Endothelial cell of umbilical vein (primary cell): ENCODE data around the gene SDK2. TPM values are rescaled to one million over a fixed set of nuclear protein-coding genes. Genes with fewer than 3 reads are reported as not detected.

Experiments used
- BruUV-seq: library from RNA; stranded (reverse); fragments of 400-500 nt; replicated peaks from 2 replicates; lab custom pipeline; 2021; lab: Mats Ljungman, UMichigan
- CTCF ChIA-PET: fragments of 300-600, 350-600 bp; sonication (Branson Sonifier 250); formaldehyde crosslinking; loops from one replicate; lab custom pipeline; 2021; ENCODE audit warnings: antibody characterized with exemption, inconsistent platforms; lab: Charles Lee
- POLR2A ChIA-PET: fragments of 300-600, 350-600 bp; sonication (Branson Sonifier 250); formaldehyde crosslinking; loops from one replicate; lab custom pipeline; 2021; ENCODE audit warnings: antibody characterized with exemption, inconsistent platforms; lab: Charles Lee
- DNase-seq: peaks from one replicate; pipeline ENCODE4 v3.0.0-alpha.2; 2011; ENCODE audit warnings: low read depth, low spot score
- FAIRE-seq: peaks from 2 replicates; lab custom pipeline; 2011; peaks lifted over from hg19 to GRCh38; lab: Jason Lieb, UNC
- H2AFZ ChIP-seq: 2 replicates; pipeline ENCODE4 v1.6.0; 2012; ENCODE audit warnings: low read depth, low read length, control low read depth, inconsistent platforms
- H3K27ac ChIP-seq: 2 replicates; pipeline ENCODE4 v1.5.1; 2011; ENCODE audit warnings: low read depth, mild to moderate bottlenecking, control low read depth, low read length, moderate library complexity; ENCODE audit not compliant: insufficient read depth
- H3K27me3 ChIP-seq, 2 experiments: 2 replicates each; pipeline versions ENCODE4 v1.6.0 to v1.6.1; 2011; ENCODE audit warnings: low read length in 2 of 2, mixed read lengths in 1 of 2; ENCODE audit not compliant: control insufficient read depth in 2 of 2, insufficient read depth in 2 of 2
- H3K36me3 ChIP-seq, 2 experiments: 2 replicates in 1 of 2; 3 replicates in 1 of 2; pipeline ENCODE4 v1.5.1; 2011; ENCODE audit warnings: low read length in 2 of 2, mild to moderate bottlenecking in 1 of 2, moderate library complexity in 1 of 2; ENCODE audit not compliant: control insufficient read depth in 2 of 2, insufficient read depth in 2 of 2; ENCODE audit errors: extremely low read depth in 1 of 2
- H3K4me1 ChIP-seq: 3 replicates; pipeline ENCODE4 v1.5.1; 2011; ENCODE audit warnings: mild to moderate bottlenecking, low read length; ENCODE audit not compliant: control insufficient read depth, insufficient read depth; ENCODE audit errors: extremely low read depth
- H3K4me2 ChIP-seq: 2 replicates; pipeline ENCODE4 v1.6.1; 2011; ENCODE audit warnings: low read length, control low read depth, mixed read lengths; ENCODE audit not compliant: insufficient read depth
- H3K4me3 ChIP-seq, 3 experiments: fragments of 200-600 bp in 1 of 3; sonication (generic), shearing (Covaris generic) in 1 of 3; replicated peaks in 1 of 3; 2 replicates each; pipeline ENCODE4 v1.5.1; 2011 to 2016; ENCODE audit warnings: control low read depth in 3 of 3, low read length in 3 of 3, mild to moderate bottlenecking in 2 of 3, inconsistent platforms in 1 of 3, low read depth in 1 of 3, moderate library complexity in 1 of 3; ENCODE audit not compliant: insufficient read depth in 1 of 3
- H3K79me2 ChIP-seq: 2 replicates; pipeline ENCODE4 v1.6.0; 2012; ENCODE audit warnings: low read length, inconsistent platforms; ENCODE audit not compliant: control insufficient read depth, insufficient read depth
- H3K9ac ChIP-seq: replicated peaks from 2 replicates; pipeline ENCODE3; 2011; ENCODE audit warnings: low read length, control low read depth; ENCODE audit not compliant: insufficient read depth; ENCODE audit errors: extremely low read depth
- H3K9me1 ChIP-seq: replicated peaks from 3 replicates; pipeline ENCODE4 v1.6.0; 2011; ENCODE audit warnings: mild to moderate bottlenecking, low read length; ENCODE audit not compliant: control insufficient read depth, insufficient read depth; ENCODE audit errors: extremely low read depth
- H3K9me3 ChIP-seq: replicated peaks from 2 replicates; pipeline ENCODE4 v1.5.1; 2012; ENCODE audit warnings: low read length, inconsistent platforms; ENCODE audit not compliant: control insufficient read depth, insufficient read depth
- H4K20me1 ChIP-seq: replicated peaks from 2 replicates; pipeline ENCODE3; 2011; ENCODE audit warnings: mild to moderate bottlenecking, low read length; ENCODE audit not compliant: control insufficient read depth, insufficient read depth; ENCODE audit errors: extremely low read depth
- EZH2 ChIP-seq: IDR thresholded peaks from 2 replicates; pipeline ENCODE4 v1.6.1; 2012; ENCODE audit warnings: borderline replicate concordance, low read depth, mild to moderate bottlenecking, moderate library complexity, low read length, inconsistent platforms; ENCODE audit not compliant: severe bottlenecking
- FOS ChIP-seq: IDR thresholded peaks from 2 replicates; pipeline ENCODE4 v1.6.1; 2011; ENCODE audit warnings: mild to moderate bottlenecking, low read length, moderate library complexity, borderline replicate concordance; ENCODE audit not compliant: insufficient read depth
- GATA2 ChIP-seq: IDR thresholded peaks from 2 replicates; pipeline ENCODE4 v1.7.0; 2011; ENCODE audit warnings: low read depth, mild to moderate bottlenecking, moderate library complexity, mixed read lengths, low read length; ENCODE audit not compliant: insufficient read length, insufficient read depth
- JUN ChIP-seq: IDR thresholded peaks from 2 replicates; pipeline ENCODE4 v1.6.1; 2011; ENCODE audit warnings: borderline replicate concordance, low read depth; ENCODE audit not compliant: insufficient read length, insufficient read depth
- MAX ChIP-seq: IDR thresholded peaks from 2 replicates; pipeline ENCODE4 v1.6.1; 2011; ENCODE audit not compliant: insufficient read depth, insufficient read length
- MYC ChIP-seq: IDR thresholded peaks from one replicate; pipeline ENCODE4 v1.6.1; 2011; ENCODE audit warnings: mild to moderate bottlenecking, low read depth, low read length
- POLR2A ChIP-seq: IDR thresholded peaks from 2 replicates; pipeline ENCODE4 v1.6.1; 2012; ENCODE audit warnings: low read depth, mild to moderate bottlenecking, control low read depth, low read length
- POLR2AphosphoS5 ChIP-seq: IDR thresholded peaks from 2 replicates; pipeline ENCODE4 v1.6.1; 2012; ENCODE audit warnings: low read depth, mild to moderate bottlenecking, control low read depth, low read length, moderate library complexity; ENCODE audit not compliant: insufficient read depth
- dilution Hi-C: fragments of 300-500 bp; cut with MboI; formaldehyde crosslinking; loops from one replicate; pipeline ENCODE4 v1.15.0; 2019; ENCODE audit warnings: low sequenced_read_pairs; ENCODE audit not compliant: extremely low pct_ligation_motif_present
- intact Hi-C: fragments of 100-400 bp; cut with micrococcal nuclease; formaldehyde crosslinking; loops from one replicate; pipeline ENCODE4 v1.10.0; 2022
- polyA plus RNA-seq, 4 experiments: library from polyadenylated mRNA; depleted of rRNA in 3 of 4; stranded (reverse) in 3 of 4; unstranded in 1 of 4; fragments of >200 nt; gene quantifications; 2 replicates each; pipeline versions ENCODE4 v1.2.1 to v1.2.3, GENCODE V29; 2011 to 2012; ENCODE audit warnings: missing spikeins in 1 of 4
- total RNA-seq: library from RNA; stranded (reverse); gene quantifications from 2 replicates; pipeline ENCODE4 v1.2.3, GENCODE V29; 2021
- TF ChIP-seq, protein P1 (sequence below), 2 donors: IDR thresholded peaks; 1 replicate in 1 of 2; 2 replicates in 1 of 2; pipeline ENCODE4 v1.5.1; 2011; ENCODE audit warnings: low read length in 2 of 2, mild to moderate bottlenecking in 2 of 2, moderate library complexity in 2 of 2, control low read depth in 1 of 2, inconsistent platforms in 1 of 2, low read depth in 1 of 2; ENCODE audit not compliant: insufficient read depth in 1 of 2; ENCODE audit errors: extremely low read depth in 1 of 2

SDK2 gene
- total and polyA plus RNA-seq, 2 donors (not counting 3 experiments of a cell fraction or from before 2014, with no cell fraction given), result not detected

DNA sequence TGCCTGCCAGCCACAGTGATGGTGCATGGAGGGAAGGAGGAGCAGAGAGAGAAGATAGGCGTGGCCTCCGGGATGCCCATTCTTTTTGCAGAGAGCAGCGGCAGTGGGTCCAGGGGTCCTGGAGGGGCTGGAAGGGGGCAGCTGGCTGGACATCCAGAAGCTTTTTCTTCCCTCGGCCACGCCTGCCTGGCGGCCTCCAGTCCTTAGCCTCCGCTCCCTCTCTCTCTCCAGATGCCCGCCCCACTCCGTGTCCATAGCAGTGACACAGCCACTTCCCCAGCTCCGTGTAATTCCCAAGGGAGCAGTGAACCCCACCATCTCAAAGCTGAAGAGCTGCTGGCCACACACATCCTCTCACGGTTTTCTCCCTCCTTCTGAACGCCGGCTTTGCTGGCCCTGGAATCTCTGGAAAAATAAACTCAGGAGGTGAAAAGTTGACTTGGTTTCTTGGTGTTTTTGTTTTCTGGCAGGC, 306.2 kb downstream of the SDK2 start:
- BruUV-seq, result no TSS peak
- FAIRE-seq (no peak), DNase-seq (no peak)
- Histone ChIP-seq H3K4me2 (no peak overlapping the region), H4K20me1 (no peaks in the 10 kb centered on the region), H3K9me3 (no peaks in the 10 kb centered on the region), H3K9ac (no peak overlapping the region), H2AFZ (no peak overlapping the region), H3K79me2 (no peaks in the 10 kb centered on the region), H3K27me3 (no peaks in the 10 kb centered on the region), H3K27ac (no peak overlapping the region), H3K4me3 (no peak overlapping the region), H3K4me1 (peaks cover 8% of the 10 kb centered on the region), H3K9me1 (no peaks in the 10 kb centered on the region), H3K36me3 (no peaks in the 10 kb centered on the region)
- no peak for TF ChIP-seq MYC
- TF ChIP-seq GATA2, result no peak
- TF ChIP-seq JUN, result no peak
- TF ChIP-seq EZH2, result no peak
- TF ChIP-seq POLR2A, result no peak
- no peak for TF ChIP-seq MAX
- TF ChIP-seq, protein P1, sequence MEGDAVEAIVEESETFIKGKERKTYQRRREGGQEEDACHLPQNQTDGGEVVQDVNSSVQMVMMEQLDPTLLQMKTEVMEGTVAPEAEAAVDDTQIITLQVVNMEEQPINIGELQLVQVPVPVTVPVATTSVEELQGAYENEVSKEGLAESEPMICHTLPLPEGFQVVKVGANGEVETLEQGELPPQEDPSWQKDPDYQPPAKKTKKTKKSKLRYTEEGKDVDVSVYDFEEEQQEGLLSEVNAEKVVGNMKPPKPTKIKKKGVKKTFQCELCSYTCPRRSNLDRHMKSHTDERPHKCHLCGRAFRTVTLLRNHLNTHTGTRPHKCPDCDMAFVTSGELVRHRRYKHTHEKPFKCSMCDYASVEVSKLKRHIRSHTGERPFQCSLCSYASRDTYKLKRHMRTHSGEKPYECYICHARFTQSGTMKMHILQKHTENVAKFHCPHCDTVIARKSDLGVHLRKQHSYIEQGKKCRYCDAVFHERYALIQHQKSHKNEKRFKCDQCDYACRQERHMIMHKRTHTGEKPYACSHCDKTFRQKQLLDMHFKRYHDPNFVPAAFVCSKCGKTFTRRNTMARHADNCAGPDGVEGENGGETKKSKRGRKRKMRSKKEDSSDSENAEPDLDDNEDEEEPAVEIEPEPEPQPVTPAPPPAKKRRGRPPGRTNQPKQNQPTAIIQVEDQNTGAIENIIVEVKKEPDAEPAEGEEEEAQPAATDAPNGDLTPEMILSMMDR (IDR thresholded peaks at IDR 0.05; ENCODE audit: extremely low read depth in 1 of 2, insufficient read depth in 1 of 2, low read depth in 1 of 2, low read length in 2 of 2), result no peak
- TF ChIP-seq POLR2AphosphoS5, result no peak
- TF ChIP-seq FOS, result no peak
- dilution Hi-C loops (no loop called here), intact Hi-C loops (no loop called here)
- POLR2A ChIA-PET, result no interaction called here
- CTCF ChIA-PET, result no interaction called here
